BLaER1 (cell line): ENCODE measurements around the gene LSG1.
A peak's percentile ranks its signal among the peaks of the same experiment; 100 is the strongest.
"Not testable (repeated sequence)": the region's sequence is repeated elsewhere in the genome, so short reads cannot be mapped to it uniquely, and the experiment has no call there.

ENCODE experiments used
- H3K27ac ChIP-seq: shearing (Covaris generic); formaldehyde crosslinking; 2 replicates; pipeline ENCODE4 v1.8.1; 2022
- H3K27me3 ChIP-seq: shearing (Covaris generic); formaldehyde crosslinking; 2 replicates; pipeline ENCODE4 v1.8.1; 2022
- H3K36me3 ChIP-seq: shearing (Covaris generic); formaldehyde crosslinking; 2 replicates; pipeline ENCODE4 v1.8.1; 2022
- H3K4me1 ChIP-seq: shearing (Covaris generic); formaldehyde crosslinking; 2 replicates; pipeline ENCODE4 v1.8.1; 2022
- H3K4me2 ChIP-seq: shearing (Covaris generic); formaldehyde crosslinking; 2 replicates; pipeline ENCODE4 v1.8.1; 2022
- H3K4me3 ChIP-seq: shearing (Covaris generic); formaldehyde crosslinking; 2 replicates; pipeline ENCODE4 v1.8.1; 2022
- H3K9ac ChIP-seq: shearing (Covaris generic); formaldehyde crosslinking; 2 replicates; pipeline ENCODE4 v1.8.1; 2022
- H3K9me3 ChIP-seq: shearing (Covaris generic); formaldehyde crosslinking; 2 replicates; pipeline ENCODE4 v1.8.1; 2022
- H4K20me1 ChIP-seq: shearing (Covaris generic); formaldehyde crosslinking; 2 replicates; pipeline ENCODE4 v1.8.1; 2022
- Cebpa-rat ChIP-seq: shearing (Covaris generic); IDR thresholded peaks from 2 replicates; pipeline ENCODE4 v1.8.1; 2022

The LSG1 gene

GRCh38 chr3:194637541-194638400 is 34.2 kb downstream of the LSG1 start:
- TF ChIP-seq Cebpa-rat = no peak
- H3K27me3 ChIP-seq = no peaks in the 10 kb centered on the region
- H3K4me2 ChIP-seq = no peak overlapping the region
- H3K4me3 ChIP-seq = no peak overlapping the region
- H3K9me3 ChIP-seq = no peaks in the 10 kb centered on the region
- H3K36me3 ChIP-seq = peaks cover 28% of the 10 kb centered on the region
- peaks cover 16% of the 10 kb centered on the region for H3K4me1 ChIP-seq
- no peak overlapping the region for H3K9ac ChIP-seq
- no peak overlapping the region for H3K27ac ChIP-seq
- H4K20me1 ChIP-seq = no peaks in the 10 kb centered on the region

GRCh38 chr3:194637066-194637465 is 34.9 kb downstream of the LSG1 start:
- no peak for TF ChIP-seq Cebpa-rat
- no peak overlapping the region for H3K4me3 ChIP-seq
- H3K4me2 ChIP-seq = no peak overlapping the region
- H3K27ac ChIP-seq = no peak overlapping the region
- no peaks in the 10 kb centered on the region for H4K20me1 ChIP-seq
- no peaks in the 10 kb centered on the region for H3K27me3 ChIP-seq
- H3K4me1 ChIP-seq = peaks cover 23% of the 10 kb centered on the region
- H3K9ac ChIP-seq = no peak overlapping the region
- no peaks in the 10 kb centered on the region for H3K9me3 ChIP-seq
- H3K36me3 ChIP-seq = peaks cover 23% of the 10 kb centered on the region

GRCh38 chr3:194633349-194634004 is 38.5 kb downstream of the LSG1 start, which contains the start of gene TMEM44:
TMEM44 (minus strand) TSS chr3:194633419; CDS start chr3:194633215, 204 bp downstream.
- Histone ChIP-seq H3K36me3 (peaks cover 30% of the 10 kb centered on the region), H3K27me3 (no peaks in the 10 kb centered on the region), H4K20me1 (no peaks in the 10 kb centered on the region), H3K27ac (peak within 1 kb of the TSS; percentile 86), H3K9ac (peak within 1 kb of the TSS; percentile 86), H3K4me3 (peak within 1 kb of the TSS; percentile 84), H3K9me3 (peaks cover 31% of the 10 kb centered on the region), H3K4me2 (peak within 1 kb of the TSS; percentile 90), H3K4me1 (peaks cover 9% of the 10 kb centered on the region)
- TF ChIP-seq Cebpa-rat = no peak

GRCh38 chr3:194632809-194633348 is 39.1 kb downstream of the LSG1 start:
- peak overlapping the region; percentile 90 for H3K4me2 ChIP-seq
- H4K20me1 ChIP-seq = no peaks in the 10 kb centered on the region
- peaks cover 36% of the 10 kb centered on the region for H3K36me3 ChIP-seq
- H3K4me3 ChIP-seq = peak overlapping the region; percentile 84
- H3K9me3 ChIP-seq = peaks cover 31% of the 10 kb centered on the region
- peaks cover 9% of the 10 kb centered on the region for H3K4me1 ChIP-seq
- no peak for TF ChIP-seq Cebpa-rat
- H3K27ac ChIP-seq = peak overlapping the region; percentile 86
- H3K27me3 ChIP-seq = no peaks in the 10 kb centered on the region
- H3K9ac ChIP-seq = peak overlapping the region; percentile 86

GRCh38 chr3:194632226-194632808 is 39.7 kb downstream of the LSG1 start:
- Histone ChIP-seq H3K9ac (peak overlapping the region; percentile 86), H3K27ac (peak overlapping the region; percentile 86; the same call in 1 of the 2 replicates), H3K36me3 (peaks cover 42% of the 10 kb centered on the region), H3K4me1 (peaks cover 9% of the 10 kb centered on the region), H3K9me3 (peaks cover 31% of the 10 kb centered on the region), H3K4me2 (peak overlapping the region; percentile 90), H3K4me3 (peak overlapping the region; percentile 84), H4K20me1 (no peaks in the 10 kb centered on the region), H3K27me3 (no peaks in the 10 kb centered on the region)
- TF ChIP-seq Cebpa-rat = no peak

GRCh38 chr3:194631696-194632095 is 40.3 kb downstream of the LSG1 start:
- TF ChIP-seq Cebpa-rat = no peak
- Histone ChIP-seq H3K9ac (no peak overlapping the region), H3K27ac (no peak overlapping the region), H3K4me3 (no peak overlapping the region; the same call in 1 of the 2 replicates), H3K4me1 (peaks cover 9% of the 10 kb centered on the region), H4K20me1 (no peaks in the 10 kb centered on the region), H3K9me3 (peaks cover 31% of the 10 kb centered on the region), H3K27me3 (no peaks in the 10 kb centered on the region), H3K4me2 (0 out of 2 replicates have a peak overlapping the region, but pooled peaks have one; percentile 90), H3K36me3 (peaks cover 48% of the 10 kb centered on the region)

- H3K36me3 ChIP-seq = peaks cover 56% of the 10 kb centered on the region
- not testable (repeated sequence) for H3K4me2 ChIP-seq, H3K9ac ChIP-seq, H3K4me3 ChIP-seq, H4K20me1 ChIP-seq, H3K27ac ChIP-seq, H3K27me3 ChIP-seq, H3K4me1 ChIP-seq
- H3K9me3 ChIP-seq = peaks cover 31% of the 10 kb centered on the region
These were observed 41.3 kb downstream of the LSG1 start for GRCh38 chr3:194630681-194631080.

GRCh38 chr3:194624956-194625355 is 47.0 kb downstream of the LSG1 start:
- Histone ChIP-seq H3K27me3 (no peaks in the 10 kb centered on the region), H3K36me3 (peaks cover 56% of the 10 kb centered on the region), H4K20me1 (no peaks in the 10 kb centered on the region), H3K9me3 (peaks cover 11% of the 10 kb centered on the region), H3K4me1 (peaks cover 47% of the 10 kb centered on the region), H3K27ac (no peak overlapping the region), H3K4me2 (no peak overlapping the region), H3K4me3 (no peak overlapping the region), H3K9ac (no peak overlapping the region)
- TF ChIP-seq Cebpa-rat = no peak

- H3K36me3 ChIP-seq = peaks cover 43% of the 10 kb centered on the region
- H3K4me2 ChIP-seq = peak overlapping the region; percentile 78
- TF ChIP-seq Cebpa-rat = no peak
- H3K4me1 ChIP-seq = peaks cover 52% of the 10 kb centered on the region
- H3K27ac ChIP-seq = 0 out of 2 replicates have a peak overlapping the region, but pooled peaks have one; percentile 26
- no peaks in the 10 kb centered on the region for H3K27me3 ChIP-seq
- H3K9ac ChIP-seq = no peak overlapping the region
- no peaks in the 10 kb centered on the region for H3K9me3 ChIP-seq
- no peak overlapping the region for H3K4me3 ChIP-seq
- no peaks in the 10 kb centered on the region for H4K20me1 ChIP-seq
These were observed 48.3 kb downstream of the LSG1 start for GRCh38 chr3:194623449-194624290.
